Glutamatergic neuron (in vitro differentiated cells): ENCODE results near the gene PTPRO. TPM values are rescaled to one million over a fixed set of nuclear protein-coding genes. Genes with fewer than 3 reads are reported as not detected.
A peak's percentile ranks its signal among the peaks of the same experiment; 100 is the strongest.

Source experiments
- DNase-seq: peaks from one replicate; pipeline ENCODE4 v3.0.0; 2022
- H3K27ac Mint-ChIP-seq: one replicate; pipeline ENCODE4 v1.8.0; 2020; ENCODE audit warnings: mild to moderate bottlenecking, mixed read lengths, inconsistent platforms; ENCODE audit not compliant: unreplicated experiment
- H3K27me3 Mint-ChIP-seq: one replicate; pipeline ENCODE4 v1.8.0; 2020; ENCODE audit warnings: mild to moderate bottlenecking, moderate library complexity, mixed read lengths, inconsistent platforms; ENCODE audit not compliant: unreplicated experiment
- H3K36me3 Mint-ChIP-seq: one replicate; pipeline ENCODE4 v1.8.0; 2020; ENCODE audit warnings: mild to moderate bottlenecking, mixed read lengths, inconsistent platforms; ENCODE audit not compliant: unreplicated experiment
- H3K4me1 Mint-ChIP-seq: one replicate; pipeline ENCODE4 v1.8.0; 2020; ENCODE audit warnings: mild to moderate bottlenecking, low read depth, mixed read lengths, inconsistent platforms; ENCODE audit not compliant: unreplicated experiment
- H3K4me3 Mint-ChIP-seq: one replicate; pipeline ENCODE4 v1.8.0; 2020; ENCODE audit warnings: mild to moderate bottlenecking, mixed read lengths, inconsistent platforms; ENCODE audit not compliant: unreplicated experiment
- H3K9me3 Mint-ChIP-seq: one replicate; pipeline ENCODE4 v1.8.0; 2020; ENCODE audit warnings: mild to moderate bottlenecking, moderate library complexity, mixed read lengths, inconsistent platforms; ENCODE audit not compliant: unreplicated experiment
- total RNA-seq: library from RNA; stranded (reverse); fragmentation: NEBNext Ultra II Directional; extraction: Animal tissue kit (Norgen Biotek cat#: 25700); gene quantifications from one replicate; pipeline ENCODE4 v1.2.1, GENCODE V29; 2021; ENCODE audit not compliant: unreplicated experiment
- TF ChIP-seq, protein P1 (sequence below): fragments of 200-600 bp; sonication (generic); IDR thresholded peaks from one replicate; pipeline ENCODE4 v1.5.0; 2021; ENCODE audit not compliant: partially characterized antibody, unreplicated experiment

The PTPRO gene
- total RNA-seq, 1 donor from 2014 or later = 32.5 TPM

DNA sequence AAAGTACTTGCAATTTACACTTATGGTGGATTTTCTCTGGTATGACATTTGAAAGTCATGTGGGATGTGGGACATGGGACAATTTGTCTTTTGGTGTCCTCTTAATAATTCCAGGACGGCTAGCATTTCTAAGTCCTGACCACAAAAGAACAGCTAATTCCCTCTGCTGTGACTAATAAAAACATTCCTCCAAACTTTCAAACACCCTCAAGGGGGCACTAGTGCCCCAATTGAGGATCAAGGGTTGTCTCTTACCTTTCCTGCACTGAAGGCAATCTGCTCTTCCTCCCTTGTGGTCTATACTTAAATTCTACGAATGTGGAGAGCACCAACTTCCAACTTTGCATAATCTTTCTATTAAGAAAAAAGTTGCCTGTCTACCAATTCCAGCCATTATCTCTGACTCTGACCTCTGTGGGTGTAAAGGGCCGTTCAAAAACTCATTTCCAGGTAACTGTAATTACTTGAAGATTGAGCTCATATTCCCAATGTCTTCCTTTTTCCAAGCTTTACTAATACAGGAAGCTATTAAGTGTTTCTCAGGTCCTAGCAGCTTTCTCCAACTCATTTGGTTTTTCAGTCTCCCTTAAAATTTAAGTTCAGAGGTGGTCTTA lies 210.2 kb downstream of the PTPRO start:
- H3K9me3 Mint-ChIP-seq = peaks cover 2% of the 10 kb centered on the region
- H3K4me1 Mint-ChIP-seq = peaks cover 1% of the 10 kb centered on the region
- no peak overlapping the region for H3K4me3 Mint-ChIP-seq
- H3K27me3 Mint-ChIP-seq = no peaks in the 10 kb centered on the region
- TF ChIP-seq, protein P1, sequence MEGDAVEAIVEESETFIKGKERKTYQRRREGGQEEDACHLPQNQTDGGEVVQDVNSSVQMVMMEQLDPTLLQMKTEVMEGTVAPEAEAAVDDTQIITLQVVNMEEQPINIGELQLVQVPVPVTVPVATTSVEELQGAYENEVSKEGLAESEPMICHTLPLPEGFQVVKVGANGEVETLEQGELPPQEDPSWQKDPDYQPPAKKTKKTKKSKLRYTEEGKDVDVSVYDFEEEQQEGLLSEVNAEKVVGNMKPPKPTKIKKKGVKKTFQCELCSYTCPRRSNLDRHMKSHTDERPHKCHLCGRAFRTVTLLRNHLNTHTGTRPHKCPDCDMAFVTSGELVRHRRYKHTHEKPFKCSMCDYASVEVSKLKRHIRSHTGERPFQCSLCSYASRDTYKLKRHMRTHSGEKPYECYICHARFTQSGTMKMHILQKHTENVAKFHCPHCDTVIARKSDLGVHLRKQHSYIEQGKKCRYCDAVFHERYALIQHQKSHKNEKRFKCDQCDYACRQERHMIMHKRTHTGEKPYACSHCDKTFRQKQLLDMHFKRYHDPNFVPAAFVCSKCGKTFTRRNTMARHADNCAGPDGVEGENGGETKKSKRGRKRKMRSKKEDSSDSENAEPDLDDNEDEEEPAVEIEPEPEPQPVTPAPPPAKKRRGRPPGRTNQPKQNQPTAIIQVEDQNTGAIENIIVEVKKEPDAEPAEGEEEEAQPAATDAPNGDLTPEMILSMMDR = peak; percentile 39
- no peak for DNase-seq
- no peak overlapping the region for H3K27ac Mint-ChIP-seq
- peaks cover 10% of the 10 kb centered on the region for H3K36me3 Mint-ChIP-seq

DNA sequence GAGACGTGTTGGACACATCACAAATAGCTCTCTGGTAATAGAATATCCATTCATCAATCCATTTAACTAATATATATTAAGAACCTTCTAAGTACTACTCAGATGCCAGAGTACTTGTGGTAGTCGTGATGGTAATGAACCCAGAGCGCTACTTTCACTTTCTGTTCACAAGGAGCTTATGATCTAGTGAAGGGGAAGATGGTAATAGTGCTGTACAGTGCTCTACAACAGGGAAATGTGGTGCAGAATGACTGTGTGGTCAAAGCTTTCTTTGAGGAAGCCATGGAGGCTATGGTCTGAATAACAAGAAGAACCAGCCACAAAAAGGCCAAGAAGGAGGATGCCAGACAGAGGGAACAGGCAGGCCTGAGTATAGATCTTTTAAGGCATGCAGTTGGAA lies 212.0 kb downstream of the PTPRO start:
- Mint-ChIP-seq H3K4me1 (peaks cover 2% of the 10 kb centered on the region), H3K36me3 (no peaks in the 10 kb centered on the region), H3K4me3 (no peak overlapping the region), H3K27me3 (no peaks in the 10 kb centered on the region), H3K9me3 (no peaks in the 10 kb centered on the region), H3K27ac (no peak overlapping the region)
- DNase-seq = no peak
- TF ChIP-seq, protein P1 = no peak

DNA sequence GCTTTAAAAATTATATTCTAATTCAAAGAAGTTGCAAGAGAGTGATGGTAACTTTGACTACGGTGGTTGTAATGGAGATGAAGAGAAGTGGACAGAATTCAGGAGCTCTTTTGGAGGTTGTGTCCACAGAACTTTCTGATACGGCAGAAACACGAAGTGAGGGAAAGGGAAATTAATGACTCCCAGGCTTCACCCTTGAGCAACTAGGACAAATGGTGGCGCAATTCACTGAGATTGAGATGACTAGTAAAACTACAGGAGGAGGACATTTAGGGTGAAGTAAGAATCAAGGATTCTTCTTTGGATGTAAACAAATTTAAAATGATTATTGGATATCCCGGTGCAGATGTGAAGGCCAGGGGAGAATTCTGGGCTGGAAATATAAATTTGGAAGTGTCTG lies 212.6 kb downstream of the PTPRO start:
- Mint-ChIP-seq H3K27me3 (no peaks in the 10 kb centered on the region), H3K4me1 (peaks cover 2% of the 10 kb centered on the region), H3K36me3 (no peaks in the 10 kb centered on the region), H3K27ac (no peak overlapping the region), H3K9me3 (no peaks in the 10 kb centered on the region), H3K4me3 (no peak overlapping the region)
- TF ChIP-seq, protein P1 = no peak
- no peak for DNase-seq

DNA sequence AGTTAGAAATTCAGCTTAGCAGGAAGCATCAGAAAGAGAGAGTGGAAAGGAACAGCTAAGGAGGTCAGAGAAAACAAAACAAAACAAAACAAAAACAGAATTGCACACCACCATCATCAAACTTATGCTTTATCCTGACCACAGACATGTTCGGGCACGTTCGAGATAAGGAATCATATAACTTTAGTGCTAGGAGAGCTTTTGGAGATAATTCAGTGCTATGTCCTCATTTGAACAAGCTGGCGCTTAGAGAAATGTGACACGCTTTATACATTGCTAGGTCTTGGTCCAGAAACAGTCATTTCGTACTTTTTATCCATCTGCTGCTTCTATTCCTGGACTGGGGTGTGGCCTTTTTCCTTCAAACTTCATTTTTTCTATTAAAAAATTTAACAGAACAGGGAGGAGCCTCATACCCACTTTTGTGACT lies 213.1 kb downstream of the PTPRO start:
- DNase-seq = no peak
- Mint-ChIP-seq H3K27ac (no peak overlapping the region), H3K4me3 (no peak overlapping the region), H3K4me1 (peaks cover 5% of the 10 kb centered on the region), H3K27me3 (no peaks in the 10 kb centered on the region), H3K9me3 (no peaks in the 10 kb centered on the region), H3K36me3 (no peaks in the 10 kb centered on the region)
- TF ChIP-seq, protein P1 = no peak

DNA sequence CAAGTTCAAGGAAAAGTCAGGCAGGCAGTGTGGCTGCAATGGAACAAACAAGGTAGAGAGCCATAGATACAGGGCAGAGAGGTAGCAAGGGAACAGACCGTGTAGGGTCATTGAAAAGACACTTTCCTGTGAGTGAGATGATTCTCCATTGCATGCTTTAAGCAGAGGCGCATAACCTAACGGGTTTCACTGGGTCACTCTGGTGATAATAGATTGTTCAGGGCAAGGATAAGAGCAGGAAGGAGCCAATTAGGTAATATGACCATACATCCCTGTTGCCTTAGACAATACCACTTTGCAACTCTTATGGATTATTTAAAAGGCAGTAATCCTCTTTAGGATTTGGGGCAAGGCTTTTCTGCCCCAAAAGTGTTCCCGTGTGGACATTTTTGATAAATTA lies 214.1 kb downstream of the PTPRO start:
- DNase-seq = no peak
- no peaks in the 10 kb centered on the region for H3K36me3 Mint-ChIP-seq
- H3K9me3 Mint-ChIP-seq = peaks cover under 1% of the 10 kb centered on the region
- peaks cover 13% of the 10 kb centered on the region for H3K4me1 Mint-ChIP-seq
- no peaks in the 10 kb centered on the region for H3K27me3 Mint-ChIP-seq
- H3K27ac Mint-ChIP-seq = no peak overlapping the region
- TF ChIP-seq, protein P1 = no peak
- no peak overlapping the region for H3K4me3 Mint-ChIP-seq
